Stimulated activated memory B cell treated with anti-CD40 and anti-IgM and Interleukin-4, amounts not matched to agents 10 μg/mL and 1 μg/mL and 100 μg/mL, for 72 hours (primary cell): ENCODE results near the gene COL4A5.

Experiments
- ATAC-seq: fragments of 150-1000 bp; cut with Tn5 transposase; 2 replicates; pipeline ENCODE4 v1.10.0; 2021
- H3K27ac Mint-ChIP-seq: one replicate; pipeline ENCODE4 v1.8.0; 2022; ENCODE audit warnings: mild to moderate bottlenecking, mixed read lengths
- H3K27me3 Mint-ChIP-seq: one replicate; pipeline ENCODE4 v1.8.0; 2022; ENCODE audit warnings: mixed read lengths
- H3K36me3 Mint-ChIP-seq: one replicate; pipeline ENCODE4 v1.8.0; 2022; ENCODE audit warnings: mixed read lengths
- H3K4me1 Mint-ChIP-seq: one replicate; pipeline ENCODE4 v1.8.0; 2022; ENCODE audit warnings: mixed read lengths
- H3K4me3 Mint-ChIP-seq: one replicate; pipeline ENCODE4 v1.8.0; 2022; ENCODE audit warnings: mild to moderate bottlenecking, moderate library complexity, mixed read lengths
- H3K9me3 Mint-ChIP-seq: one replicate; pipeline ENCODE4 v1.8.0; 2022; ENCODE audit warnings: mixed read lengths

COL4A5 gene

GRCh38 chrX:108516184-108516583, 76.5 kb downstream of the COL4A5 start:
- Mint-ChIP-seq H3K4me3 (no peak overlapping the region), H3K36me3 (no peaks in the 10 kb centered on the region), H3K9me3 (no peaks in the 10 kb centered on the region), H3K27me3 (no peaks in the 10 kb centered on the region), H3K27ac (no peak overlapping the region), H3K4me1 (no peaks in the 10 kb centered on the region)
- ATAC-seq: no peak

DNA sequence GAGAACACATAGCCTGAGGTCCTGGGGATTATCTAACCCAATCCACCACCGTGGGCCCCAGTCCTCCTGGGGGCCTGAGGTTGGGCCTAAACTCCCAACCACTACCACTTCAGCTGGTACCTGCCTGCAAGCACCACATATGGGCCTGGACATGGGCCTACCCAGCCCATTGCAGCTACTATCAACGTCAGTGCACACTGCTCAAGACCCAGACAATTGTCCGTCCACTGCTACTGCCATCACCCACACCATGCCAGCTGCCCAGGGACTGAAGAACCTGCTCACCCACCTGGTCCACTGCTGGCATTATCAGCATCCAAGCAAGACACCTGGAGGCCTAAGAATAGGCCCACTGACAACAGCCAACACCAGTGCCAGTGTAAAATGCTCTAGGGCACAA, 88.1 kb downstream of the COL4A5 start:
- no peaks in the 10 kb centered on the region for H3K9me3 Mint-ChIP-seq
- no peak overlapping the region for H3K4me3 Mint-ChIP-seq
- no peak overlapping the region for H3K27ac Mint-ChIP-seq
- no peaks in the 10 kb centered on the region for H3K36me3 Mint-ChIP-seq
- H3K27me3 Mint-ChIP-seq: no peaks in the 10 kb centered on the region
- no peak for ATAC-seq
- no peaks in the 10 kb centered on the region for H3K4me1 Mint-ChIP-seq

- ATAC-seq: no peak
- H3K4me1 Mint-ChIP-seq: no peaks in the 10 kb centered on the region
- no peaks in the 10 kb centered on the region for H3K36me3 Mint-ChIP-seq
- no peak overlapping the region for H3K27ac Mint-ChIP-seq
- no peaks in the 10 kb centered on the region for H3K27me3 Mint-ChIP-seq
- H3K4me3 Mint-ChIP-seq: no peak overlapping the region
- H3K9me3 Mint-ChIP-seq: no peaks in the 10 kb centered on the region
Measured at GRCh38 chrX:108537005-108537404, 97.4 kb downstream of the COL4A5 start.

- H3K27me3 Mint-ChIP-seq: no peaks in the 10 kb centered on the region
Measured at GRCh38 chrX:108541286-108541685, 101.6 kb downstream of the COL4A5 start.

DNA sequence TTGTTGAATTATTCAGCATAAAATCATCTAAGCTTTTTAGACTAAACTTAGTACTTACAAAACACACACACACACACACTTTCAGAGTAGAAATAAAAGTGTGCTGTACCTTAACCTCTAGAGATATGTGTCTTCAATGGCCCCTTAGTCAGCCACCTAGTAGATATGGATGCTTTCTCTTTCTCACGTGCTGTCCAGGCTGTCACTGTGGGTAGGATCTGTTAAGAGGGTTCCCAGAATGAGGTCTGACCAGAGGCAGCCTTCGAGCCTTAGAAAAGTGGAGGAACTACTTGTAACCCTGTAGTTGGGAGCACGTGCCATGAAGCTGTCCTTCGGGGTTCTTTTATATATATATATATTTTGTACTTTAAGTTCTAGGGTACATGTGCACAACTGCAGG, 117.9 kb downstream of the COL4A5 start:
- no peak overlapping the region for H3K27ac Mint-ChIP-seq
- no peaks in the 10 kb centered on the region for H3K36me3 Mint-ChIP-seq
- H3K4me3 Mint-ChIP-seq: no peak overlapping the region
- no peaks in the 10 kb centered on the region for H3K9me3 Mint-ChIP-seq
- no peak for ATAC-seq
- H3K27me3 Mint-ChIP-seq: no peaks in the 10 kb centered on the region
- no peaks in the 10 kb centered on the region for H3K4me1 Mint-ChIP-seq

More at GRCh38 chrX:108541286-108541685, 101.6 kb downstream of the COL4A5 start:
- no peaks in the 10 kb centered on the region for H3K9me3 Mint-ChIP-seq
- H3K4me1 Mint-ChIP-seq: no peaks in the 10 kb centered on the region
- no peak for ATAC-seq
- no peaks in the 10 kb centered on the region for H3K36me3 Mint-ChIP-seq
- no peak overlapping the region for H3K4me3 Mint-ChIP-seq
- H3K27ac Mint-ChIP-seq: no peak overlapping the region

- H3K27ac Mint-ChIP-seq: no peak overlapping the region
- H3K9me3 Mint-ChIP-seq: no peaks in the 10 kb centered on the region
- no peaks in the 10 kb centered on the region for H3K36me3 Mint-ChIP-seq
- H3K4me1 Mint-ChIP-seq: no peaks in the 10 kb centered on the region
- H3K4me3 Mint-ChIP-seq: no peak overlapping the region
- no peak for ATAC-seq
- H3K27me3 Mint-ChIP-seq: no peaks in the 10 kb centered on the region
Measured at GRCh38 chrX:108558217-108558616, 118.6 kb downstream of the COL4A5 start.

DNA sequence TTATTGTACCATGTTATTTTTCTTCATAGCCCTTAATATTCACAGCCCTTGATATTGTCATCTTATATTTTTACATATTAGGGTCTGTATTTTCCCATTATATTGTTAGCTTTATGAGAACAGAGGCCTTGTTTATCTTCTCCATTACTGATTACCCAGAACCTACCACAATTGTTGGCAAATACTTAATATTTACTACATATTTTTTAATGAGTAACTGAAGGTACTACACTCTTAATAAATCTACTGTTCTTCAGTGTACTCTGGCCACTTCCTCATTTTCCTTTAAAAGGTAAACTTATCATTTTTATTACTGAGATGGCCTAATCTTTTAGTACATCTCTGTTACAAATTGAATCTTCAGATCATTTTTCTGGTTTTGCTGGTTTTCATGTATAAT, 133.5 kb downstream of the COL4A5 start:
- Mint-ChIP-seq H3K27ac (no peak overlapping the region), H3K4me1 (no peaks in the 10 kb centered on the region), H3K36me3 (no peaks in the 10 kb centered on the region), H3K4me3 (no peak overlapping the region), H3K27me3 (no peaks in the 10 kb centered on the region), H3K9me3 (no peaks in the 10 kb centered on the region)
- ATAC-seq: no peak

DNA sequence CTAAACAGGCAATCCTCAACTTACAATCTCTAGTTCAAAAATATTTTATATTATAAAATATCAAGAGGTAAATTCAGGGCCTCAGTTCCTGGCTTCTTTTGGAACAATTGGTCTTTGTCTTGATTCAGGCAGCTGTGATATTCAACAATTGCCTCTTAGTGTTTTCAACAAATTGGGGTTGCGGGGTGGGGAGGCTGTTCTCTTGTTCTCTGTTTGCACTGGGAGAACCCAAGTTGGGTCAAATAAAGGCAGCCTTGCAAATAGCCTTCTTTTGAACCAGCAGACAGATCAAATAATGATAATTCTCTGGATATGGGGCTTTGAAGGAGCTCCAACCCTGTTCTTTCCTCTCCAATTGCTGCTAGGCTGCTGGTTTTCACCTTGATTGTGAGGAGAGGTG, 142.5 kb downstream of the COL4A5 start:
- H3K9me3 Mint-ChIP-seq: no peaks in the 10 kb centered on the region

GRCh38 chrX:108584617-108585211, 145.1 kb downstream of the COL4A5 start:
- no peak overlapping the region for H3K4me3 Mint-ChIP-seq
- H3K36me3 Mint-ChIP-seq: no peaks in the 10 kb centered on the region
- H3K27me3 Mint-ChIP-seq: no peaks in the 10 kb centered on the region
- no peaks in the 10 kb centered on the region for H3K9me3 Mint-ChIP-seq
- H3K27ac Mint-ChIP-seq: no peak overlapping the region
- ATAC-seq: no peak
- H3K4me1 Mint-ChIP-seq: no peaks in the 10 kb centered on the region

More for the DNA sequence above, 142.5 kb downstream of the COL4A5 start:
- Mint-ChIP-seq H3K4me1 (no peaks in the 10 kb centered on the region), H3K4me3 (no peak overlapping the region), H3K36me3 (no peaks in the 10 kb centered on the region), H3K27ac (no peak overlapping the region), H3K27me3 (no peaks in the 10 kb centered on the region)
- no peak for ATAC-seq

DNA sequence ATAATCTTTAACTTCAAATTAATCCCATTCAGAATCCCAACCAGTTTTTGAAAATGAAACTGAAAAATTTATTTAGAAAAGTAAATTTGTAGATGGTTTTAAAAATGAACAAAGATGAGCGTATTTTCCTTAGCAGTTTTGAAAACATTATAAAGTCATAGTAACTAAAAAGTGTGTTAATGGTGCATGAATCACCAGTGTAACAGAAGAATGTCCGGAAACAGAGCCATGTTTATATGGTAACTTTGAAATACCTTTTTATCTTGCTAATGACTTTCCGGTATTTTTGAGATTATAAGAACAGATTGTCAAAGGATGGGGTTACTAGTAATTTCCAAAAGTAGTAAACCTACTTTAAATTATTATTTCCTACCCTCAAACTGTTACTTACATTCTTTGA, 150.9 kb downstream of the COL4A5 start:
- Mint-ChIP-seq H3K4me3 (no peak overlapping the region), H3K36me3 (no peaks in the 10 kb centered on the region), H3K9me3 (peaks cover 5% of the 10 kb centered on the region), H3K27ac (no peak overlapping the region), H3K27me3 (no peaks in the 10 kb centered on the region), H3K4me1 (no peaks in the 10 kb centered on the region)
- ATAC-seq: no peak

GRCh38 chrX:108601276-108601675, 161.6 kb downstream of the COL4A5 start:
- no peak overlapping the region for H3K27ac Mint-ChIP-seq
- no peaks in the 10 kb centered on the region for H3K9me3 Mint-ChIP-seq
- no peaks in the 10 kb centered on the region for H3K27me3 Mint-ChIP-seq
- no peaks in the 10 kb centered on the region for H3K4me1 Mint-ChIP-seq
- ATAC-seq: no peak
- no peak overlapping the region for H3K4me3 Mint-ChIP-seq
- no peaks in the 10 kb centered on the region for H3K36me3 Mint-ChIP-seq

GRCh38 chrX:108610141-108610540, 170.5 kb downstream of the COL4A5 start:
- H3K4me3 Mint-ChIP-seq: no peak overlapping the region
- no peak overlapping the region for H3K27ac Mint-ChIP-seq
- no peaks in the 10 kb centered on the region for H3K27me3 Mint-ChIP-seq
- H3K36me3 Mint-ChIP-seq: no peaks in the 10 kb centered on the region
- no peaks in the 10 kb centered on the region for H3K9me3 Mint-ChIP-seq
- no peaks in the 10 kb centered on the region for H3K4me1 Mint-ChIP-seq
- ATAC-seq: no peak

GRCh38 chrX:108614616-108615015, 175.0 kb downstream of the COL4A5 start:
- Mint-ChIP-seq H3K27me3 (no peaks in the 10 kb centered on the region), H3K9me3 (no peaks in the 10 kb centered on the region), H3K4me1 (no peaks in the 10 kb centered on the region), H3K27ac (no peak overlapping the region), H3K4me3 (no peak overlapping the region), H3K36me3 (no peaks in the 10 kb centered on the region)
- ATAC-seq: no peak

DNA sequence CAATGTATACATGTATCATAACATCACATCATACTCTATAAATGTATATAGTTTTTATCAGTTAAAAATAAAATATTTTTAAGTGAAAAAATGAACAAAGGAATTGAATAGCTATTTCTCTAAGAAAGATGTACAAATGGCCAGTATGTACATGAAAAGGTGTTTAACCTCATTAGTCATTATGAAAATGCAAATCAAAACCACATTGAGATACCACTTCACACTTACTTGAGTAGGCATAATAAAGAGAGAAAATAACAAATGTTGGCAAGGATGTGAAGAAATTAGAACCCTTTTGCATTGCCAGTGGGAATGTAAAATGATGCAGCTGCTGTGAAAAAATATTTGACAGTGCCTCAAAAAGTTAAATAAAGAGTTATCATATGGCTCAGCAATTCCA, 201.2 kb downstream of the COL4A5 start:
- H3K4me3 Mint-ChIP-seq: no peak overlapping the region
- H3K27me3 Mint-ChIP-seq: no peaks in the 10 kb centered on the region
- no peaks in the 10 kb centered on the region for H3K36me3 Mint-ChIP-seq
- no peaks in the 10 kb centered on the region for H3K4me1 Mint-ChIP-seq
- H3K9me3 Mint-ChIP-seq: no peaks in the 10 kb centered on the region
- ATAC-seq: no peak
- no peak overlapping the region for H3K27ac Mint-ChIP-seq

GRCh38 chrX:108641589-108642272, 202.1 kb downstream of the COL4A5 start:
- H3K4me1 Mint-ChIP-seq: no peaks in the 10 kb centered on the region
- H3K27me3 Mint-ChIP-seq: no peaks in the 10 kb centered on the region
- no peak for ATAC-seq
- H3K27ac Mint-ChIP-seq: no peak overlapping the region
- no peaks in the 10 kb centered on the region for H3K36me3 Mint-ChIP-seq
- no peak overlapping the region for H3K4me3 Mint-ChIP-seq
- H3K9me3 Mint-ChIP-seq: no peaks in the 10 kb centered on the region

GRCh38 chrX:108642273-108642628, 202.6 kb downstream of the COL4A5 start:
- Mint-ChIP-seq H3K27ac (no peak overlapping the region), H3K4me1 (no peaks in the 10 kb centered on the region), H3K27me3 (no peaks in the 10 kb centered on the region), H3K9me3 (no peaks in the 10 kb centered on the region), H3K4me3 (no peak overlapping the region), H3K36me3 (no peaks in the 10 kb centered on the region)
- no peak for ATAC-seq
